Stimulated activated naive CD4-positive, alpha-beta T cell (primary cell): ENCODE data around the gene ETS1.

ENCODE experiments used
- DNase-seq, 6 experiments: peaks; one replicate each; lab custom pipeline; 2025; lab: John Stamatoyannopoulos, UW

ETS1 gene

GRCh38 chr11:128482512-128483191, 104.7 kb downstream of the ETS1 start:
- peak; percentile 53 to 65 (median 58) for DNase-seq

GRCh38 chr11:128482092-128482491, 105.3 kb downstream of the ETS1 start:
- DNase-seq: peak in 2 of 6 experiments; percentile 51 to 61

DNA sequence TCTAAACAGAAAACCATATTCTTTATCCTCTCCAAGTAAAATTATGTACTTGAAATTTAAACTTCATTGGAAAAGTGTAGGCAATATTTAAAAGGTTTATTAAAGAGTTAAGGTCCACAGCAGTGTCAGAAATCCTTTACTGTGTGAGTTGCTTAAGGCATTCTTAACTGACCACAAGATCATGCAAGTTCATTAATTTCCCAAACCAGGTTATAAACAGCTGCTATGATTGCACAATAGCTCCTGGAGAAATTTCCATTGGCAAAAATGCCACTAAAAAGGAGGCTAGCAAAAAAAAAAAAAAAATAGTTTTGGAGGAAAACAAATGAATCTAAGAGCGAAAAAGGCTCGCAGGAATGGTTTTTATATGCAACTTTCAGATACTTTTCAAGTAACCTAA, 106.2 kb downstream of the ETS1 start:
- no peak for DNase-seq

GRCh38 chr11:128480665-128481064, 106.7 kb downstream of the ETS1 start:
- no peak for DNase-seq

GRCh38 chr11:128480066-128480465, 107.3 kb downstream of the ETS1 start:
- no peak for DNase-seq

- DNase-seq: no peak
Observed at GRCh38 chr11:128479144-128479543, 108.2 kb downstream of the ETS1 start.

DNA sequence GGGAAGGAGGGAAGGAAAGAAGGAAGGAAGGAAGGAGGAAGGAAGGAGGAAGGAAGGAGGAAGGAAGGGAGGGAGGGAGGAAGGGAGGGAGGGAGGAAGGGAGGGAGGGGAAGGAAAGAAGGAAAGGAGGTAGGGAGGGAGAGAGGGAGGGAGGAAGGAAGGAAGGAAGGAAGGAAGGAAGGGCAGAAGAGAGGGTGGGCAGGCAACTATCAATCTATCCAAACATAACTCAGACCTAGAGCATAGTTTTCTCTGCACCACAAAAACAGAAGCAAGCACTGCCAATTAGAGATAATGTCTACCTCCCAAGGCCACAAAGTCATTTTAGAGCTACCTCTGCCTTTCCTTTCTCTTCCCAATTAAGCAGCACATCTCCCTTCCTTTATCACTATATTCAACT, 109.1 kb downstream of the ETS1 start:
- no peak for DNase-seq

GRCh38 chr11:128477811-128478210, 109.5 kb downstream of the ETS1 start:
- no peak for DNase-seq

DNA sequence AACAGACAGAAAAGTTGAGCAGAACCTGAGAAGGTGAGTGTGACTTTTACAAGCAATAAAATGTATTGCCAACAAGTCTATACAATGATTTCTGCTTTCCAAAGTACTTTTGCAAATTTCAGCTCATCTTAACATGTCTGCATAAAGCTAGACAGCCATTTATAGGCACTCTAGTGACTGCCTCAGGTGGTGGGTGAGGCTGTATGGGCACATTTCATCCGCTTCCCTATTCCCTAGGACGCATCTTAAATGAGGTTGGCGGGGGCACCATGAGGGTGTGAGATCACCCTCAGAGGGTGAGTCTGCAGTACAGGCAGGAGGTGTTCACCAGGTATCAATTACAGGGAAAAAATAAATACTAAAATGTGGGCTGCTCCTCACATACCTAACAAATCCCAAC, 110.1 kb downstream of the ETS1 start:
- no peak for DNase-seq

DNA sequence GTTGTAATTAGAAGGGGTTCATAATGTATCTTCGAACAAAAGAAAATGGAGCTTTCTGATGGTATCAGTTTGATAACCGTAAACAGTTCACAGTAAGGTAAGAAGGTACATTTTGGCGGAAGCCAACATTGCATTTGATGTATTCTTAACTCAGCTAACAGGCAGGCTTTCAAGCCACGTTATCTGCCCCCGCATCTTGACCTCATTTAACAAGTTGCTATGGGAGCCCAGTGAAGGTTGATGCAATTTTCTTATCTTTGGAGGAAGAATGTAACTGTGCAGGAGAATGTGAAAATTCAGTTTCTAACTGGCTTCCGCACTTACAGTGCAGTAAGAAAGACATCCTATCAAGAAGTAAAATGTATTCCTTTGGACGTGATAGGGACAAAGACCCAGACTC, 110.6 kb downstream of the ETS1 start:
- DNase-seq: peak; percentile 50 to 94 (median 84)

DNA sequence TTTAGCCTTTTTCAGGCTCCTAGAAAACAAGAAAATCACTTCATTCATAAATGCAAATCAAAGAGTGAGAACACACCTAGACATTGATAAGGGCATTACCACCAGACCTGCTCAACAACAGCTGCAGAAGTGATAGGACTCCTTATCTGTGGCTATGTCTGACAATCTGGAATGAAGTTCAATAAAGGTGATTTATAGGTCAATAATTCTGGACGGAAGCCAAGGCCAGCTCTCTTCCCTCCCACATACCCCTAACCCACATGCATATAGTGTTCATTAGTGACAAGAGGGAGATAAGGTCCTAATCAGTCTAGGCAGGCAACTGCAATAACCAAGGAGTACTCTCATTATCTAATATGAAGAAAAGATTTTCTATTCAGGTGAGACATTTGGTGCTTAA, 111.3 kb downstream of the ETS1 start:
- no peak for DNase-seq

GRCh38 chr11:128474036-128474874, 113.1 kb downstream of the ETS1 start:
- no peak for DNase-seq

GRCh38 chr11:128473636-128474035, 113.7 kb downstream of the ETS1 start:
- DNase-seq: peak in 3 of 6 experiments; percentile 41 to 65 (median 60)

DNA sequence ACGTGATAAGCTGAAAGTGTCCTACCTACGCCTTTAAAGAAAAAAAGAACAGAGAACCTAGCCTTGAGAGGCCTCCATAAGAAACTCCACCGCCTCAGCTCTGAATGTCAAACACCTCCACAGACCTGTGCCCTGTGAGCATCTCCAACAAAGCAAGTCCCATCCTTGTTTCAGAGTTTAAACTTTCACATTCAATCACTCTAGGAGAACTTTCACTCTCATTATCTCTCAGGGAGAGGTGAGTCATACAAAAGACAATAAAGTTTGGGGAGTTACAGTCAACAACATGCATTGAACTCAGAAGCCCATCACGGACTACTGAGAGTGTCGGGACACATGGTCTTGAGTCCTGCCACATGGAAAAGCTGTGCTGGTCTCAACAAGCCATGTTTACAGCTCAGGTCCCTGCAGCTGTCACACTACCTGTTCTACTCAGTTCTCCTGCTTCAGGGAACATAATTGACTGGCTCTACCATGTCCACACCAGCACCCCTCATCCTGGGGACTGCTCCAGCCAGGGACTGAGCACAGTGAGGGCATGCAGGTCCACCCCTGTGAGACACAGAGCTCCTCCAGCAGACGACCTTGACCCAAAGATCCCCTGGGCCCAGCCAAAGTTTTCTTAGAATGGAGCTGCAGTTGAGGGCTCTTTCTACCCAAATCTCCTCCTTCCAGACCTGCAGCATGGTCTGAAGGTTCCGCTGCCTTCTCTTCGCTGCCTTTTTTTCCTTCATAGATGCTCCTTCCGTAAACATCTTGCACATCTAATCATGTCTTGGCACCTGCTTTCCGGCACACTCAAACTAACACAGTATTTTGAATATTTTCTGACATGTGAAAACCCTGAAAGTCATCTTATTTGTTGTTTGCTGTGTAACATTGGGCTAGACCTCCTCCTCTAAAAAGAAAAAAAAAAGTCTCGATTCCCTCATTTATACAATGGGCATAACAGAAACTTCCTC, 114.9 kb downstream of the ETS1 start:
- peak in 5 of 6 experiments; percentile 42 to 68 (median 48) for DNase-seq

DNA sequence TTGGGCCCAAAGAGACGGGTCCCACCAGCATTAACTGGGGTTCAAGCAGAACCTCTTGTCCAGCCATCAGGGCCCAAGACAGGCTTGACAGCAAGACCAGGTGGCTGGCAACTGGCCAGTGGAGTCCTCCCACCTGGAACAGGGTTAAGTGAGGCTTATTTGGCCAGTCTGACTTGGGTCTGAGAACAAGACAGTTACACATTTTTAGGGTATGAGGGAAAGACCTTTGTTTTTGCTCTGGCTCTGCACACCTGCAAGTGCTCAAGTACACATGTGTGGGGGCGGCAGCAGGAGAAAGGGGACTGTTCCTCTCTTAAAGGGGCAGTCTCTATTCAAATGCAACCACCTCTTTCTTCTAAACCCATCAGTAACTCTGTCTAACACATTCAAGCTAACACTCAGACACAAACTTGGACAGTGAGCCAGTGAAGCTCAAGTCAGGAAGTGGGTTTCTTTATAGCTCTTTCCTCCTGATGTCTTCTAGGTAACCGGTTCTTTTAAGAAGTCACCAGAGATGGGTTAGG, 116.2 kb downstream of the ETS1 start:
- DNase-seq: peak in 4 of 6 experiments; percentile 28 to 68 (median 68)

GRCh38 chr11:128470081-128470480, 117.3 kb downstream of the ETS1 start:
- peak in 5 of 6 experiments; percentile 42 to 77 (median 74) for DNase-seq

DNA sequence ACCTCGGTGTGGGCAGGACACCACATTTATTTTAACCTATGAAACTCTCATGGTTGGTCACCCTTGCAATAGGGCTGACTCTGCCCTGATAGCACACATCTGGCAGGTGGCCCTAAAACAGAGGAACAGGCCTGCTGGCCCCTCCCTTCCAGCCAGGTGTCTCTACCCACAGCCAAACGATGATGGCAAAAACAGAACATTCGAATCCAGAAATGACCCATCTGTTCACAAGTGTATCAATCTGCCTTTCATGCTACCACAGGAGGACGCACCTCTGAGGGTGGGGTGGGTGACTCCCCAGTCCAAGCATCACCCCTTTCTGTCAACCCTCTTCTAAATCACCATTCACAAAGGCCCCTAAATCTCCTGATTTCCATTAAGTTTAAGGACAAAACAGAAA, 118.1 kb downstream of the ETS1 start:
- DNase-seq: no peak

DNA sequence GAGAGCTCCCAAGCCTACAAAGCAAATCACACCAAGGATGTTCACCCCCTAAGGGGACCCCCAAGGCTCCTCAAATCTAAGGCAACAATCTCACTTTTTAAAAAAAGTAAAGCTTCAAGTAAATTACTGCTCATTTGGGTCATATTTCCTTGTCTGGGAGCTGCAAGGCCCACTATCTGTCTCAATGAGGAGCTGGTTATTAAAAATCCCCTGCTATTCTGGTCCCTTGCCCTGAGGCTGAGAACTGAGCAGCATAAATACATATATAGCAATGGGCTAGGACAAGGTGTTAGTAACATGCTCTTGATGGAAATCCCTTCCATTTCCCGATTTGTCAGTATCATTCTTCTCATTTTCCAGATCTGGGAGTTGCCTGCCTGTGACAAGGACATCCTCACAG, 119.2 kb downstream of the ETS1 start:
- no peak for DNase-seq

DNA sequence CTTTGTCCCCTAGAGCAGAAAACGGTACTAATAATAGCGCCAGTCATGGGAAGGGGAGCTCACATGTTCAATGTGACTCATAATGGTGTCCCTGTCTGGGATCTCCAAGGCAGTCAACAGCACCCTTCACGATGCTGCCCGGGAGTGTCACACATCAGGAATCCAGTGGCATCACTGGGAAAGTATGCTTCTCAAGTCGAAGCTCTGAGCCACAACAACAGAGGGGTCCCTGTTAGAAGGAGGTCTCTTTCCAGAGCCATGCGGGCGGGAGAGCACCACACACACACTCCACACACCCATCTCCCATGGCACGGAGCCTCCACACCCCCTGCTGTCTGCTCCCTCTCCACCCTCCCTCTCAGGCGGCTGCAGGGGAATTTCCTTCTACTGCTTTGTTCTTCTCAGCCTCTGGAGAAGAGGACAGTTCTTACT, 119.7 kb downstream of the ETS1 start:
- peak in 3 of 6 experiments; percentile 53 to 72 (median 68) for DNase-seq

GRCh38 chr11:128467041-128467440, 120.3 kb downstream of the ETS1 start:
- DNase-seq: peak in 2 of 6 experiments; percentile 50 to 58

GRCh38 chr11:128465946-128466705, 121.2 kb downstream of the ETS1 start:
- DNase-seq: no peak
